ENCODE data around the gene BLM.

DNA sequence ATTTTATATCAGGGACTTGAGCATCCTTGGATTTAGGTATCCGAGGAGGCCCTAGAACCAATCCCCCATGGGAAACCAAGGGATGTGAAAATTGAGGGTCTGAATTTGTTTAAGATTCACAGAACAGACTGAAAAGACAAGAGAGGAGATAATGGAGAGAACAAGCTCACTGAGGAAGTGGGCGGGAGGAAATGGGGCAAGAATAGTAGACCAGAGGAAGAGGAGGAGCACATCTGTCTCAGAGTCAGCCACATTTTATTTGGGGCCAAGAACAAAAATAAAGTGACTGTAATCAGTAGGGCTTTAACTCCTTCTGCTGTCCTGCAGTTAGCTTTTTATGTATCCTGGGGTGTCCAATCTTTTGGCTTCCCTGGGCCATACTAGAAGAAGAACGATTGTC, 63.8 kb downstream of the BLM start:
- TF ChIP-seq, protein P1, sequence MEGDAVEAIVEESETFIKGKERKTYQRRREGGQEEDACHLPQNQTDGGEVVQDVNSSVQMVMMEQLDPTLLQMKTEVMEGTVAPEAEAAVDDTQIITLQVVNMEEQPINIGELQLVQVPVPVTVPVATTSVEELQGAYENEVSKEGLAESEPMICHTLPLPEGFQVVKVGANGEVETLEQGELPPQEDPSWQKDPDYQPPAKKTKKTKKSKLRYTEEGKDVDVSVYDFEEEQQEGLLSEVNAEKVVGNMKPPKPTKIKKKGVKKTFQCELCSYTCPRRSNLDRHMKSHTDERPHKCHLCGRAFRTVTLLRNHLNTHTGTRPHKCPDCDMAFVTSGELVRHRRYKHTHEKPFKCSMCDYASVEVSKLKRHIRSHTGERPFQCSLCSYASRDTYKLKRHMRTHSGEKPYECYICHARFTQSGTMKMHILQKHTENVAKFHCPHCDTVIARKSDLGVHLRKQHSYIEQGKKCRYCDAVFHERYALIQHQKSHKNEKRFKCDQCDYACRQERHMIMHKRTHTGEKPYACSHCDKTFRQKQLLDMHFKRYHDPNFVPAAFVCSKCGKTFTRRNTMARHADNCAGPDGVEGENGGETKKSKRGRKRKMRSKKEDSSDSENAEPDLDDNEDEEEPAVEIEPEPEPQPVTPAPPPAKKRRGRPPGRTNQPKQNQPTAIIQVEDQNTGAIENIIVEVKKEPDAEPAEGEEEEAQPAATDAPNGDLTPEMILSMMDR (optimal IDR thresholded peaks at IDR 0.05 in 1 of 3, IDR thresholded peaks at IDR 0.05 in 1 of 3, conservative IDR thresholded peaks at IDR 0.05 in 1 of 3; ENCODE audit: extremely low read depth in 1 of 3, insufficient read depth in 2 of 3, low read length in 3 of 3), result no peak
- TF ChIP-seq EZH2 (IDR thresholded peaks at IDR 0.05; ENCODE audit: low read length), result no peak

Measured in keratinocyte (primary cell).